GM18907 (cell line): ENCODE measurements around the gene PAEP.

Experiments
- ATAC-seq: cut with Tn5 transposase; IDR thresholded peaks from one replicate; pipeline ENCODE4 v1.9.1; 2021; ENCODE audit warnings: mild to moderate bottlenecking, moderate library complexity; ENCODE audit not compliant: unreplicated experiment

The PAEP gene

GRCh38 chr9:135591506-135592330 is 30.2 kb downstream of the PAEP start:
- no peak for ATAC-seq

- ATAC-seq: no peak
These were observed 30.7 kb downstream of the PAEP start for GRCh38 chr9:135592331-135592590.

- ATAC-seq: no peak
These were observed 31.1 kb downstream of the PAEP start for GRCh38 chr9:135592625-135593024.

DNA sequence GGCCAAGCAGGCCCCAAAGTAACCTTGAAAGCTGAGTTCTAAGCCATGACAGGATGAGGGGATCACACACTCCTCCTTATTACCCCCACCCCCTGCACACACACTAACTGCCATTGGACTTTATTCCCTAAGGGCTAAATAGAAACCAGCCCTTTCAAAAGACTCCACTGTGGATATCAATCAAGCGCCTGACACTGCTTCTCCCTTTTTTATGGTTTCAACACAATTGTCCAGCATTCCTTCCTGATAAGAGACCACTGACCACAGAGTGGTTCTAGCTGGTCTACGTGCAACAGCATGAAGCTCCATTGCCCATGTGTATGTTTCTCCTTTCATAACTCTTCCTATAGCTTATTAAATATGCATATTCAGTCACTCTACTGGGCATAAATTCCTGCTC is 34.7 kb downstream of the PAEP start:
- ATAC-seq: no peak

GRCh38 chr9:135600296-135600817 is 38.8 kb downstream of the PAEP start:
- ATAC-seq: no peak

DNA sequence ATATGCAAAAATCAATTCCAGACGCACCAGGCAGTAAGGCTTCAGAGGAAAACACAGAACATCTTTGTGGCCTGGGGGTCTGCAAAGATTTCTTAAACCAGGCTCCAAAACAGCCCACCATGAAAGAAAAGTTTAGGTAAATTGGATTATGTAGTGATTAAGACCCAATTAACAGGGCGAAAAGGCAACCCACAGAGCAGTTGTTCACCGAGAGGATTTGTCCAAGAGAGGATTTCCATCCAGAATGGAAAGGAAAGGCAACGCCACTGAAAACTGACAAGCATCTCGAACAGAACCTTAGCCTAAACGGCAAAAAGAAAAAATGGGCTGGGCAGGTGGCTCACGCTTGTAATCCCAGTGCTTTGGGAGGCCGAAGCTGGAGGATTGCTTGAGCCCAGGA is 40.4 kb downstream of the PAEP start:
- ATAC-seq: no peak

DNA sequence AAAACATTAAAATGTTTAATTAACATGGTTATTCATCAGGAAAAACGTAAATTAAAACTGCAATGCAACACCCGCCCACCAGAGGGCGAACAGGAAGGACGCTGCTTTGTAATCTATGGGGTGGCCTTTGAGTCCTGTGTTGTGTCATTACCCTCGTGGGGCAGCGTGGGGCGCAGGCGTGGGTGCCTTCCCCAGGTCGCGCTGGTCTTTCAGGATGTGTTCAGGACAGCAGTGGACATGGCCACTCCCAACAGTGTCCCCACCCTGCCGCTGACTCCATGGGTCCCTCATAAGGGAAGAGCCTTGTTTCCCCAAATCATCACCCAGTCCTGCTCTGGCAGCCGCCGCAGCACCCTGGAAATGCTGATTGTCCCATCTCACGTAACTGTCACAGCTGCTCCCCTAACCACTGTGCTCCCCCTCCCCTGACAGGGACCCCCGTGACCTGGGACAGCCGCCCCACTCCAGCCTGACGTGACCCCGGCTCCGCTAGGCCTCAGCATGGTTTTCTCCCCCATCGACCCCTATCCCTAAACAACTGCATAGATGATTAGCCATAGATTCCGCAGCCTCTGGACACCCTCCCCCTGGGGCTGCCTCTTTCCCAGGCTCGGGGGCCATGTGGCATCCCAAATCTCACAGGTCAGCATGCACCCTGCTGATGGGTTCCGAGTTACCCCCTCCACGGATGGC is 41.4 kb downstream of the PAEP start:
- no peak for ATAC-seq

DNA sequence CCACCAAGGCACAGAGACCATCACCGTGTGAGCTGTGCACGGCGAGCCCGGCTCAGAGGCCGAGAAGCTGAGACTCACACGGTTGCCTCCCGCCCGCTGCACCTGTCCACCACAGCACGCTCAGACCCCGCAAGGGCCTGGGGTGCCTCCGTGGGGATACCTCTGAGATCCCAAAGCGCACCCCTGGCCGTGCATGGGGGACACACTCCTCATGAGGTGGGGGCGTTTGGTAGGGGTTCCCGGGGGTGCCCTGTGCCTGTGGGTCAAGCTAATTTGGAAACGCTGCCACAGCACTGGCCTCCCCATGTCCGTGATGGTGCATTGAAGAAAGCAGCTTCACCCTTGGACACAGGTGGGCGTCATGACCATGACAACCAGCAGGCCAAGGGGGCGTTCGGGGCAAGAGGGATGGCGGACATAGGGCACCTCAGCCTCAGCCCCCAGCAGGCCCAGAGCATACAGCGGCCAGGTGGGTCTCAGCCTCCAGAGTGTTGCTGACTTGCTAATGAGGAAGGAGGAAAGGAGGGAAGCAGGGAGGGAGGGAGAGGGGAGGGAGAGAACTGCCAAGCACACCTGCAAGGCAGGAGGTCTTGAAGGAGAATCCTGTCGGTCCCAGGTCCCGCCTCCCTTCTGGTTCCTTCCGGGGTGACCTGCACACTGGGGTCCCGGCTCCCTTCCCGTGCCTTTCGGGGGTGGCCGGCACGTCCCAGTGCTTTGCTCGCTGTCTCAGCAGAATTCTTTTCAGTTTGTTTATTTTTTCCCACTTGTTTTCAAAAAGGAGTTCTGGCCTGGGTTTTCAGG is 43.1 kb downstream of the PAEP start:
- ATAC-seq: no peak

- ATAC-seq: no peak
These were observed 43.8 kb downstream of the PAEP start for GRCh38 chr9:135605238-135605781.

- no peak for ATAC-seq
These were observed 45.3 kb downstream of the PAEP start for GRCh38 chr9:135606885-135607259.

- ATAC-seq: no peak
These were observed 46.1 kb downstream of the PAEP start for GRCh38 chr9:135607401-135608293.

DNA sequence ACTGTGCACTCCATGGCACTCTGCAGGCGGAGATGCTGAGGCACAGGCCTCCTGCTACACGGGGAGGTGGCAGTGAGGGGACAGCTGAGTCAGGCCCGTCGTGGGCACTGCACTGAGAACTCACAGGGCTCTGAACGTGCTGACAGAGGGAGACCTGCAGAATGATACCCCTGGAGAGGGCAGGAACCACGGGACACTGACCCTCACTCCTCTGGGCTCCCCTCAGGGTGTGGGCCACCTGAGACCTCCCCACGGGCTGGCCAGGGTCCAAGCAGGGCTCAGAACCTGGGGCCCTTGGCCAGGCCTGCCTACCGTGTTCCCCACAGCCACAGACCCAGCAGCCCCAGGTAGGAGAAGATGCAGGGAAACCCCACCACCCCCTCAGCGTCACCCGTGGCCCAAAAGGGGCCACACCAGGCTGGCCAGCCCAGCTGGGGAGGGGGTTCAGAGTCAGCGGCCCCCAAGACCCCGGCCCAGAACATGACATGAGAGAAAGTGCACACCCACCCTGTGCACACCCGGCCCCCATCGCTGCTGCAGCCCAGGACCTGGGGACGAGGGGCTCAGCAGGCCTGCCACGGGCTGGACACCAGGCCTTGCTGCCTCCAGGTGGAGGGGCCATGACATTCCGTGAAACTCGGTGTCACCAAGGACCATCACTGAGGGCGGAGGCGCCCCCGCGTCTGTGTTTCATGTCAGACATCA is 46.9 kb downstream of the PAEP start:
- no peak for ATAC-seq

- no peak for ATAC-seq
These were observed 47.4 kb downstream of the PAEP start for GRCh38 chr9:135608999-135609317.

DNA sequence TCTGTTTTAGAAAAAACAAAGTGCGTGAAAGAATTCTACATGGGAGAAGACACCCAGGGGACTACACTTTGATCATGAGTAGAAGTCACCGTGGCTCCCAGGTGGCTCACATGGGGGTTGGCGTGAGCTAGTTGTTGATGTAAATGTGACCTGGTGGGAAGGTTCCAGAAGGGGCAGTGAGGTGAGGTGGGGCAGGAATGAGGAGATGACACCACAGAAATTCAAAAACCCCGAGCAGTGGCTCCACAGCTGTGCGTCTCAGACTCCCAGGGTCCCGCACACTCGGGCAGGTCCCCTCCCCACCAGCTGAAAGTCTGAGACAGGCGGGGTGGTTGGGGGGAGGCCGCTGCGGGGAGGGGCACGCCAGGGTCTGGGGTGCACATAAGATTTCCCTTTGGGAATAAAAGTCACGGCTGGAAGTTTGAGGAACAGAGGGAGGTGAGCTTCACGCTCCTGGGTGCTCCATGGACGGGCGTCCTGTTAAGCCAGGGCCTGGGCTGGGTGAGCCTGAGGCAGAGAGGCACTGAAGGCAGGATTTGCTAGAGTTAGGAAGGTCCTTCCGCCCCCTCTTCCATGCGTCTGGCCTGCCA is 47.9 kb downstream of the PAEP start:
- ATAC-seq: no peak

DNA sequence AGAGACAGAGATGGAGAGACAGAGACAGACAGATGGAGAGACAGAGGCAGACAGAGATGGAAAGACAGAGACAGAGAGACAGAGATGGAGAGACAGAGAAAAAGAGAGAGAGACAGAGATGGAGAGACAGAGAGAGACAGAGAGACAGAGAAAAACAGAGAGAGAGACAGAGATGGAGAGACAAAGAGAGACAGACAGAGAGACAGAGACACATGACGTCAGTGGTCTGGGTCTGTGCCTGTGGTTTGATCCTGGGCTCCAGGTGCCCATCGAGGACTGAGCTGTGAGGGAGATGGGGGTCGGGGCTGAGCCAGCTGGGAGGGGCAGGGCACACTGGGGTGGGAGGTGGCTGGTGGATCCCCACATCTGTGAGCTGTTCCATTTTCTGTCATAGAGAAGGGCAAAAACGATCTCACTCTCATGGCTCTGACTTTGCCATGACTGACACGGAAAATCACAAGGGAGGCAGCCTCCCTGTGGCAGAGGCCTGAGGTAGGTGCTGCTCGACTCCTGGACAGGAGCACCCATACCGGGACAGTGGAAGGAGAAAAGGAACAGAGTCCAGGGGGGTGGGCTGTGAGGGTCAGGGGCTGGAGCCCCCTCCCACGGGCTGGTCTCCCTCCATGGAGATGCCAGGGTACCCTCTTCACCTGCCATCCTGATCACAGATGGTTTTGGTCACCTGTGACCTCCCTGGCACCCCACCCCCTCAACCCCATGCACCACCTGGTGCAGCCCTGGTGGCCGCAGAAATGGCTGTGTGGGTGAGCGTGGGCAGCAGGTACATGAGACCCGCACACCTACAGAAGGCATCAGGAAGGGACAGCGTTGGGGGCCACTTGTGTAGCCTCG is 49.0 kb downstream of the PAEP start:
- ATAC-seq: no peak

- ATAC-seq: no peak
These were observed 49.8 kb downstream of the PAEP start for GRCh38 chr9:135611142-135611874.

DNA sequence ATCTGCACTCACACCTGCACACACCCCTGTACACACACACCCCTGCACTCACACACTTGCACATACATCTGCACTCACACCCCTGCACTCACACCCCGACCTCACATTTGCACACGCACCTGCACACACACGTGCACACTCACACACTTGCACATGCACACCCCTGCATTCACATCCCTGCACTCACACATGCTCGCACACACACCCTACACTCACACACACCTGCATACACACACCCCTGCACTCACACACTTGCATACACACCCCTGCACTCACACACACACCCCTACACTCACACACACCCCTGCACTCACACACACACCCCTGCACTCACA is 50.3 kb downstream of the PAEP start:
- no peak for ATAC-seq

DNA sequence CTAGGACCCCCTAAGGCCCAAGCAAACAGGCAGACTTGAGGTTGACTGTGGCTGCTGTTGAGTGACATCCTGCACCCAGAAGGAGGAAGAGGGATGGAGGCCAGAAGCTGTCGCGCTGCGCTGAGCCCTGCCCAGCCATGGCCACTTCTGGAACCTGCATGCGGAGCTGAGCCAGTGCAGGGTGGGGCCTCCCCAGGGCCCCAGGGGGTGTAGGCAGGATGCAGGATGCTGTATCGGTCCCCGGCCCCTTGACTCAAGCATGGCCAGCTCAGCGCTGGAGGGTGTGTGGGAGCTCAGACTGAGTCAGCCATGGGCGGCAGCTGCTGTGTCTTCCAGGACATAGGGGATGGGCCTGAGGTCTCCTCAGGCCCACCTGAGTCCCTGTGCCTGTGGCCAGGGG is 50.9 kb downstream of the PAEP start:
- ATAC-seq: no peak
